OCI-LY3 (cell line): ENCODE measurements around the gene SPRY1.

Experiments used
- CTCF ChIP-seq: fragments of 200-600, 300-600 bp; sonication (generic); IDR thresholded peaks from 2 replicates; pipeline ENCODE4 v1.5.1; 2014; ENCODE audit warnings: antibody characterized with exemption, low read length, low read depth
- EZH2phosphoT487 ChIP-seq: fragments of 200-600 bp; shearing (Covaris generic); IDR thresholded peaks from 2 replicates; pipeline ENCODE4 v1.6.1; 2018; ENCODE audit warnings: antibody characterized with exemption, mixed run types, low read depth

GRCh38 chr4:123446865-123447474 is 50.4 kb downstream of the SPRY1 start:
- TF ChIP-seq CTCF = no peak
- TF ChIP-seq EZH2phosphoT487 = no peak
